Endothelial cell of umbilical vein (primary cell): Measurements from ENCODE around the gene TJP3. TPM values are rescaled to one million over a fixed set of nuclear protein-coding genes. Genes with fewer than 3 reads are reported as not detected.
A peak's percentile ranks its signal among the peaks of the same experiment; 100 is the strongest.

Experiments
- BruUV-seq: library from RNA; stranded (reverse); fragments of 400-500 nt; replicated peaks from 2 replicates; lab custom pipeline; 2021; lab: Mats Ljungman, UMichigan
- CTCF ChIA-PET: fragments of 300-600, 350-600 bp; sonication (Branson Sonifier 250); formaldehyde crosslinking; loops from one replicate; lab custom pipeline; 2021; ENCODE audit warnings: antibody characterized with exemption, inconsistent platforms; lab: Charles Lee
- POLR2A ChIA-PET: fragments of 300-600, 350-600 bp; sonication (Branson Sonifier 250); formaldehyde crosslinking; loops from one replicate; lab custom pipeline; 2021; ENCODE audit warnings: antibody characterized with exemption, inconsistent platforms; lab: Charles Lee
- DNase-seq: peaks from one replicate; pipeline ENCODE4 v3.0.0-alpha.2; 2011; ENCODE audit warnings: low read depth, low spot score
- FAIRE-seq: peaks from 2 replicates; lab custom pipeline; 2011; peaks lifted over from hg19 to GRCh38; lab: Jason Lieb, UNC
- H2AFZ ChIP-seq: 2 replicates; pipeline ENCODE4 v1.6.0; 2012; ENCODE audit warnings: low read depth, low read length, control low read depth, inconsistent platforms
- H3K27ac ChIP-seq: 2 replicates; pipeline ENCODE4 v1.5.1; 2011; ENCODE audit warnings: low read depth, mild to moderate bottlenecking, control low read depth, low read length, moderate library complexity; ENCODE audit not compliant: insufficient read depth
- H3K27me3 ChIP-seq, 2 experiments: 2 replicates each; pipeline versions ENCODE4 v1.6.0 to v1.6.1; 2011; ENCODE audit warnings: low read length in 2 of 2, mixed read lengths in 1 of 2; ENCODE audit not compliant: control insufficient read depth in 2 of 2, insufficient read depth in 2 of 2
- H3K36me3 ChIP-seq, 2 experiments: 2 replicates in 1 of 2; 3 replicates in 1 of 2; pipeline ENCODE4 v1.5.1; 2011; ENCODE audit warnings: low read length in 2 of 2, mild to moderate bottlenecking in 1 of 2, moderate library complexity in 1 of 2; ENCODE audit not compliant: control insufficient read depth in 2 of 2, insufficient read depth in 2 of 2; ENCODE audit errors: extremely low read depth in 1 of 2
- H3K4me1 ChIP-seq: 3 replicates; pipeline ENCODE4 v1.5.1; 2011; ENCODE audit warnings: mild to moderate bottlenecking, low read length; ENCODE audit not compliant: control insufficient read depth, insufficient read depth; ENCODE audit errors: extremely low read depth
- H3K4me2 ChIP-seq: 2 replicates; pipeline ENCODE4 v1.6.1; 2011; ENCODE audit warnings: low read length, control low read depth, mixed read lengths; ENCODE audit not compliant: insufficient read depth
- H3K4me3 ChIP-seq, 3 experiments: fragments of 200-600 bp in 1 of 3; sonication (generic), shearing (Covaris generic) in 1 of 3; replicated peaks in 1 of 3; 2 replicates each; pipeline ENCODE4 v1.5.1; 2011 to 2016; ENCODE audit warnings: control low read depth in 3 of 3, low read length in 3 of 3, mild to moderate bottlenecking in 2 of 3, inconsistent platforms in 1 of 3, low read depth in 1 of 3, moderate library complexity in 1 of 3; ENCODE audit not compliant: insufficient read depth in 1 of 3
- H3K79me2 ChIP-seq: 2 replicates; pipeline ENCODE4 v1.6.0; 2012; ENCODE audit warnings: low read length, inconsistent platforms; ENCODE audit not compliant: control insufficient read depth, insufficient read depth
- H3K9ac ChIP-seq: replicated peaks from 2 replicates; pipeline ENCODE3; 2011; ENCODE audit warnings: low read length, control low read depth; ENCODE audit not compliant: insufficient read depth; ENCODE audit errors: extremely low read depth
- H3K9me1 ChIP-seq: replicated peaks from 3 replicates; pipeline ENCODE4 v1.6.0; 2011; ENCODE audit warnings: mild to moderate bottlenecking, low read length; ENCODE audit not compliant: control insufficient read depth, insufficient read depth; ENCODE audit errors: extremely low read depth
- H3K9me3 ChIP-seq: replicated peaks from 2 replicates; pipeline ENCODE4 v1.5.1; 2012; ENCODE audit warnings: low read length, inconsistent platforms; ENCODE audit not compliant: control insufficient read depth, insufficient read depth
- H4K20me1 ChIP-seq: replicated peaks from 2 replicates; pipeline ENCODE3; 2011; ENCODE audit warnings: mild to moderate bottlenecking, low read length; ENCODE audit not compliant: control insufficient read depth, insufficient read depth; ENCODE audit errors: extremely low read depth
- EZH2 ChIP-seq: IDR thresholded peaks from 2 replicates; pipeline ENCODE4 v1.6.1; 2012; ENCODE audit warnings: borderline replicate concordance, low read depth, mild to moderate bottlenecking, moderate library complexity, low read length, inconsistent platforms; ENCODE audit not compliant: severe bottlenecking
- FOS ChIP-seq: IDR thresholded peaks from 2 replicates; pipeline ENCODE4 v1.6.1; 2011; ENCODE audit warnings: mild to moderate bottlenecking, low read length, moderate library complexity, borderline replicate concordance; ENCODE audit not compliant: insufficient read depth
- GATA2 ChIP-seq: IDR thresholded peaks from 2 replicates; pipeline ENCODE4 v1.7.0; 2011; ENCODE audit warnings: low read depth, mild to moderate bottlenecking, moderate library complexity, mixed read lengths, low read length; ENCODE audit not compliant: insufficient read length, insufficient read depth
- JUN ChIP-seq: IDR thresholded peaks from 2 replicates; pipeline ENCODE4 v1.6.1; 2011; ENCODE audit warnings: borderline replicate concordance, low read depth; ENCODE audit not compliant: insufficient read length, insufficient read depth
- MAX ChIP-seq: IDR thresholded peaks from 2 replicates; pipeline ENCODE4 v1.6.1; 2011; ENCODE audit not compliant: insufficient read depth, insufficient read length
- MYC ChIP-seq: IDR thresholded peaks from one replicate; pipeline ENCODE4 v1.6.1; 2011; ENCODE audit warnings: mild to moderate bottlenecking, low read depth, low read length
- POLR2A ChIP-seq: IDR thresholded peaks from 2 replicates; pipeline ENCODE4 v1.6.1; 2012; ENCODE audit warnings: low read depth, mild to moderate bottlenecking, control low read depth, low read length
- POLR2AphosphoS5 ChIP-seq: IDR thresholded peaks from 2 replicates; pipeline ENCODE4 v1.6.1; 2012; ENCODE audit warnings: low read depth, mild to moderate bottlenecking, control low read depth, low read length, moderate library complexity; ENCODE audit not compliant: insufficient read depth
- dilution Hi-C: fragments of 300-500 bp; cut with MboI; formaldehyde crosslinking; loops from one replicate; pipeline ENCODE4 v1.15.0; 2019; ENCODE audit warnings: low sequenced_read_pairs; ENCODE audit not compliant: extremely low pct_ligation_motif_present
- intact Hi-C: fragments of 100-400 bp; cut with micrococcal nuclease; formaldehyde crosslinking; loops from one replicate; pipeline ENCODE4 v1.10.0; 2022
- polyA plus RNA-seq, 4 experiments: library from polyadenylated mRNA; depleted of rRNA in 3 of 4; stranded (reverse) in 3 of 4; unstranded in 1 of 4; fragments of >200 nt; gene quantifications; 2 replicates each; pipeline versions ENCODE4 v1.2.1 to v1.2.3, GENCODE V29; 2011 to 2012; ENCODE audit warnings: missing spikeins in 1 of 4
- total RNA-seq: library from RNA; stranded (reverse); gene quantifications from 2 replicates; pipeline ENCODE4 v1.2.3, GENCODE V29; 2021
- TF ChIP-seq, protein P1 (sequence below), 2 donors: IDR thresholded peaks; 1 replicate in 1 of 2; 2 replicates in 1 of 2; pipeline ENCODE4 v1.5.1; 2011; ENCODE audit warnings: low read length in 2 of 2, mild to moderate bottlenecking in 2 of 2, moderate library complexity in 2 of 2, control low read depth in 1 of 2, inconsistent platforms in 1 of 2, low read depth in 1 of 2; ENCODE audit not compliant: insufficient read depth in 1 of 2; ENCODE audit errors: extremely low read depth in 1 of 2

TJP3 gene
- total and polyA plus RNA-seq, 2 donors (not counting 3 experiments of a cell fraction or from before 2014, with no cell fraction given), result 0.10 TPM; not detected in 1

DNA sequence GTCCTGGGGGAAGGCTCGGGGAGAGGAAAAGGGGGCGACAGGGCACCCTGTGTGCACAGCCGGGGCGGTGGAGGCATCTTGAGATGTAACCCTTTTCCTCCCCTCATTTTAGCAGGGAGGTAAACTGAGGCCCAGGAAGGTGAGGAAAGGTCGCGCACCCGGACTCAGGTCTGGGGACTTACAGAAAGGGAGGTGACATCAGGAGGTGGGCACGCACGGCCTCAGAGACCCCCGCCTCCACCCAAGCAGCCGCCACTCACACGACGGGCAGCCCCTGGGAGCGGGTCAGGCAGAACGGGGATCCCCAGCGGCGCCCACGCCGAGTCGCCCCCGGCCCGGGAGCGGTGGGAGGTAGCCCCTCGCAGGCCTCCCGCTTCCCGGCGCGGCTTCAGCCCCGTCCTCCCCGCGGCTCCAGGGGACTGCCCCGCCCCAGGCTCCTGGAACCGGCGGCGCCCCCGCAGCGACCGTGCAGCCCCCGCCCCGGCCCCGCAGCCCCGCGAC is 8.4 kb upstream of the TJP3 start:
- POLR2A ChIA-PET, result no interaction called here
- dilution Hi-C loops (no loop called here), intact Hi-C loops (loop anchor here (1.0 to 10.0 kb wide), 5 partner anchors 16 to 154 kb away; partner anchors contain the start of gene CACTIN)

More for the DNA sequence above, 8.4 kb upstream of the TJP3 start:
- BruUV-seq, result no TSS peak
- no peak for DNase-seq
- Histone ChIP-seq H3K27ac (peak overlapping the region; percentile 70), H3K9me3 (no peaks in the 10 kb centered on the region), H3K4me1 (peaks cover 8% of the 10 kb centered on the region), H3K4me3 (peak overlapping the region; percentile 63 to 89 (median 81)), H3K36me3 (peaks cover 2 to 5% of the 10 kb centered on the region in 2 experiments), H4K20me1 (peaks cover 4% of the 10 kb centered on the region), H3K27me3 (no peaks in the 10 kb centered on the region), H3K9ac (peak overlapping the region; percentile 80), H3K9me1 (no peaks in the 10 kb centered on the region), H2AFZ (peak overlapping the region; percentile 27), H3K4me2 (peak overlapping the region; percentile 64), H3K79me2 (peaks cover 46% of the 10 kb centered on the region)
- TF ChIP-seq FOS, result no peak
- TF ChIP-seq EZH2, result no peak
- TF ChIP-seq GATA2, result no peak
- TF ChIP-seq POLR2AphosphoS5, result no peak
- no peak for TF ChIP-seq POLR2A
- TF ChIP-seq, protein P1, sequence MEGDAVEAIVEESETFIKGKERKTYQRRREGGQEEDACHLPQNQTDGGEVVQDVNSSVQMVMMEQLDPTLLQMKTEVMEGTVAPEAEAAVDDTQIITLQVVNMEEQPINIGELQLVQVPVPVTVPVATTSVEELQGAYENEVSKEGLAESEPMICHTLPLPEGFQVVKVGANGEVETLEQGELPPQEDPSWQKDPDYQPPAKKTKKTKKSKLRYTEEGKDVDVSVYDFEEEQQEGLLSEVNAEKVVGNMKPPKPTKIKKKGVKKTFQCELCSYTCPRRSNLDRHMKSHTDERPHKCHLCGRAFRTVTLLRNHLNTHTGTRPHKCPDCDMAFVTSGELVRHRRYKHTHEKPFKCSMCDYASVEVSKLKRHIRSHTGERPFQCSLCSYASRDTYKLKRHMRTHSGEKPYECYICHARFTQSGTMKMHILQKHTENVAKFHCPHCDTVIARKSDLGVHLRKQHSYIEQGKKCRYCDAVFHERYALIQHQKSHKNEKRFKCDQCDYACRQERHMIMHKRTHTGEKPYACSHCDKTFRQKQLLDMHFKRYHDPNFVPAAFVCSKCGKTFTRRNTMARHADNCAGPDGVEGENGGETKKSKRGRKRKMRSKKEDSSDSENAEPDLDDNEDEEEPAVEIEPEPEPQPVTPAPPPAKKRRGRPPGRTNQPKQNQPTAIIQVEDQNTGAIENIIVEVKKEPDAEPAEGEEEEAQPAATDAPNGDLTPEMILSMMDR (IDR thresholded peaks at IDR 0.05; ENCODE audit: extremely low read depth in 1 of 2, insufficient read depth in 1 of 2, low read depth in 1 of 2, low read length in 2 of 2), result no peak
- no peak for TF ChIP-seq MYC
- TF ChIP-seq JUN, result no peak
- no peak for TF ChIP-seq MAX
- no peak for FAIRE-seq
- CTCF ChIA-PET, result interaction anchor here (0.6 to 3.1 kb wide), 11 partner anchors 9 to 123 kb away, joined by 3 to 66 read pairs (median 4); no protein-coding TSS in a partner anchor
